HepG2 (cell line): ENCODE measurements around the gene TRIM8. TPM values are rescaled to one million over a fixed set of nuclear protein-coding genes. Genes with fewer than 3 reads are reported as not detected.
A peak's percentile ranks its signal among the peaks of the same experiment; 100 is the strongest.

ENCODE experiments used
- ATAC-seq: fragments of 200-7000 bp; cut with Tn5 transposase; 3 replicates; pipeline ENCODE4 v1.9.1; 2020; ENCODE audit warnings: mild to moderate bottlenecking, moderate library complexity
- BruUV-seq: library from RNA; stranded (reverse); fragments of 400-500 nt; replicated peaks from 2 replicates; lab custom pipeline; 2021; lab: Mats Ljungman, UMichigan
- CTCF ChIA-PET: fragments of 300-600 bp; formaldehyde crosslinking; extraction: SDS; loops from one replicate; lab custom pipeline; 2021; ENCODE audit warnings: low total read pairs, inconsistent platforms, low intra/inter-chr PET ratio; lab: Yijun Ruan, JAX
- POLR2A ChIA-PET: fragments of 350-600 bp; sonication (Branson Sonifier 250); formaldehyde crosslinking; loops from one replicate; lab custom pipeline; 2020; ENCODE audit warnings: antibody characterized with exemption, inconsistent platforms; lab: Yijun Ruan, JAX
- DNase-seq: peaks from one replicate; pipeline ENCODE4 v3.0.0-alpha.2; 2015; ENCODE audit warnings: low spot score
- FAIRE-seq: peaks from 3 replicates; lab custom pipeline; 2011; peaks lifted over from hg19 to GRCh38; lab: Jason Lieb, UNC
- H2AFZ ChIP-seq: one replicate; pipeline ENCODE4 v1.6.1; 2011; ENCODE audit warnings: low read length, inconsistent platforms
- H3K27ac ChIP-seq: fragments of 300-600 bp; 3 replicates; pipeline ENCODE4 v1.8.0; 2011; ENCODE audit warnings: mixed run types, mild to moderate bottlenecking, mixed read lengths, low read length, inconsistent platforms; ENCODE audit not compliant: insufficient read depth; ENCODE audit errors: extremely low read length
- H3K27me3 ChIP-seq, 2 experiments: fragments of 200-600 bp in 1 of 2; 2 replicates in 1 of 2; 3 replicates in 1 of 2; pipeline versions ENCODE4 v1.6.0 to v1.8.0; 2011; ENCODE audit warnings: low read length in 2 of 2, mild to moderate bottlenecking in 2 of 2, moderate library complexity in 2 of 2, inconsistent platforms in 1 of 2; ENCODE audit not compliant: insufficient read depth in 2 of 2, control insufficient read depth in 1 of 2
- H3K36me3 ChIP-seq, 2 experiments: fragments of 200-600 bp in 1 of 2; replicated peaks in 1 of 2; 2 replicates in 1 of 2; 3 replicates in 1 of 2; pipeline versions ENCODE4 v1.5.1 to v1.8.0; 2011; ENCODE audit warnings: low read length in 2 of 2, inconsistent platforms in 1 of 2; ENCODE audit not compliant: insufficient read depth in 2 of 2, control insufficient read depth in 1 of 2
- H3K4me1 ChIP-seq: 2 replicates; pipeline ENCODE4 v1.5.1; 2012; ENCODE audit warnings: low read length, inconsistent platforms; ENCODE audit not compliant: insufficient read depth
- H3K4me2 ChIP-seq: 2 replicates; pipeline ENCODE4 v1.6.0; 2011; ENCODE audit warnings: low read depth, low read length, inconsistent platforms
- H3K4me3 ChIP-seq, 3 experiments: fragments of 200-600 bp in 1 of 3; sonication (generic), shearing (Covaris generic) in 1 of 3; replicated peaks in 1 of 3; 2 replicates each; pipeline ENCODE4 v1.5.1; 2011 to 2016; ENCODE audit warnings: low read length in 3 of 3, inconsistent platforms in 2 of 3, low read depth in 2 of 3, mild to moderate bottlenecking in 2 of 3, control low read depth in 1 of 3, mixed read lengths in 1 of 3; ENCODE audit not compliant: insufficient read depth in 1 of 3
- H3K79me2 ChIP-seq: one replicate; pipeline ENCODE4 v1.6.1; 2011; ENCODE audit warnings: low read length, inconsistent platforms; ENCODE audit not compliant: insufficient read depth
- H3K9ac ChIP-seq: 2 replicates; pipeline ENCODE4 v1.6.0; 2011; ENCODE audit warnings: mild to moderate bottlenecking, low read depth, low read length, inconsistent platforms; ENCODE audit not compliant: insufficient read depth
- H3K9me3 ChIP-seq: 2 replicates; pipeline ENCODE4 v1.5.1; 2012; ENCODE audit warnings: mild to moderate bottlenecking, low read length
- H4K20me1 ChIP-seq: 2 replicates; pipeline ENCODE4 v1.6.0; 2011; ENCODE audit warnings: inconsistent platforms, mild to moderate bottlenecking, low read length, moderate library complexity; ENCODE audit not compliant: insufficient read depth
- AFF4 ChIP-seq: sonication (generic); formaldehyde crosslinking; IDR thresholded peaks from 2 replicates; pipeline ENCODE4 v1.4.0; 2020; ENCODE audit warnings: missing genetic modification reagents
- AGO2 ChIP-seq: fragments of 200-400 bp; formaldehyde crosslinking; optimal IDR thresholded peaks from 2 replicates; pipeline ENCODE3; 2017; ENCODE audit warnings: mild to moderate bottlenecking, low read depth, low read length, moderate library complexity
- ARID3A ChIP-seq: IDR thresholded peaks from 2 replicates; pipeline ENCODE4 v1.6.1; 2012; ENCODE audit warnings: low read depth, low read length, improper control_type of control experiment
- ATF3 ChIP-seq: sonication (generic); formaldehyde crosslinking; IDR thresholded peaks from 2 replicates; pipeline ENCODE4 v1.4.0; 2020; ENCODE audit warnings: missing genetic modification reagents
- MXD3 ChIP-seq: IDR thresholded peaks from 2 replicates; pipeline ENCODE4 v1.6.1; 2016; ENCODE audit warnings: mild to moderate bottlenecking, missing biosample characterization, missing genetic modification reagents
- NFE2L2 ChIP-seq: fragments of 150-350 bp; IDR thresholded peaks from 2 replicates; pipeline ENCODE4 v1.6.1; 2014; ENCODE audit warnings: low read length
- PHF20 ChIP-seq: sonication (generic); formaldehyde crosslinking; IDR thresholded peaks from 2 replicates; pipeline ENCODE4 v1.5.0; 2020; ENCODE audit warnings: mild to moderate bottlenecking, missing genetic modification reagents
- TCF7 ChIP-seq: sonication (generic); IDR thresholded peaks from 2 replicates; pipeline ENCODE4 v1.6.1; 2016; ENCODE audit warnings: antibody characterized with exemption, low read depth
- ZNF737 ChIP-seq: sonication (generic); formaldehyde crosslinking; IDR thresholded peaks from 2 replicates; pipeline ENCODE4 v1.5.0; 2020; ENCODE audit warnings: missing genetic modification reagents, mild to moderate bottlenecking, borderline replicate concordance
- ZNF782 ChIP-seq: sonication (generic); formaldehyde crosslinking; IDR thresholded peaks from 2 replicates; pipeline ENCODE4 v1.4.0; 2020; ENCODE audit warnings: missing genetic modification reagents, mild to moderate bottlenecking, borderline replicate concordance
- WGBS: methylation state at CpG from one replicate; pipeline ENCODE4 v1.1.6; 2017; ENCODE audit warnings: low lambda C conversion rate; 5-methylcytosine and 5-hydroxymethylcytosine counted together
- in situ Hi-C: cut with HindIII; loops from 2 replicates; pipeline ENCODE4 v1.10.0; 2017; ENCODE audit warnings: low pct_unique_long_range_greater_than_20kb; ENCODE audit not compliant: extremely low pct_ligation_motif_present
- intact Hi-C: fragments of 100-400 bp; cut with micrococcal nuclease; formaldehyde crosslinking; loops from one replicate; pipeline ENCODE4 v1.10.0; 2022; ENCODE audit not compliant: unreplicated experiment
- polyA plus RNA-seq, 8 experiments: library from polyadenylated mRNA; depleted of rRNA in 3 of 8; stranded (reverse) in 7 of 8; unstranded in 1 of 8; fragments of >200 nt; fragmentation: Illumina TruSeq in 4 of 8; extraction: Trizol in 4 of 8; gene quantifications; 2 replicates each; pipeline versions ENCODE4 v1.2.1 to v1.2.3, GENCODE V29; 2011 to 2016; ENCODE audit warnings: low read depth in 4 of 8, missing spikeins in 1 of 8, mixed read lengths in 1 of 8; ENCODE audit not compliant: insufficient read depth in 1 of 8
- total RNA-seq, 5 experiments: library from RNA; depleted of rRNA; stranded (reverse); fragments of >200 nt; fragmentation: Illumina TruSeq; extraction: Trizol; gene quantifications; 2 replicates each; pipeline ENCODE4 v1.2.3, GENCODE V29; 2016; ENCODE audit warnings: low read depth in 1 of 5
- TF ChIP-seq, protein P1 (sequence below): sonication (generic); formaldehyde crosslinking; IDR thresholded peaks from 2 replicates; pipeline ENCODE4 v1.5.0; 2020; ENCODE audit warnings: mild to moderate bottlenecking, missing genetic modification reagents, borderline replicate concordance
- TF ChIP-seq, protein P2 (sequence below): sonication (generic); formaldehyde crosslinking; IDR thresholded peaks from 2 replicates; pipeline ENCODE4 v1.9.0; 2022; ENCODE audit warnings: missing genetic modification reagents, mild to moderate bottlenecking, borderline replicate concordance

The TRIM8 gene
- total and polyA plus RNA-seq, 2 of the 13 experiments (the other 11 are each of a cell fraction or from before 2014, with no cell fraction given), result 38.9 to 66.5 TPM

DNA sequence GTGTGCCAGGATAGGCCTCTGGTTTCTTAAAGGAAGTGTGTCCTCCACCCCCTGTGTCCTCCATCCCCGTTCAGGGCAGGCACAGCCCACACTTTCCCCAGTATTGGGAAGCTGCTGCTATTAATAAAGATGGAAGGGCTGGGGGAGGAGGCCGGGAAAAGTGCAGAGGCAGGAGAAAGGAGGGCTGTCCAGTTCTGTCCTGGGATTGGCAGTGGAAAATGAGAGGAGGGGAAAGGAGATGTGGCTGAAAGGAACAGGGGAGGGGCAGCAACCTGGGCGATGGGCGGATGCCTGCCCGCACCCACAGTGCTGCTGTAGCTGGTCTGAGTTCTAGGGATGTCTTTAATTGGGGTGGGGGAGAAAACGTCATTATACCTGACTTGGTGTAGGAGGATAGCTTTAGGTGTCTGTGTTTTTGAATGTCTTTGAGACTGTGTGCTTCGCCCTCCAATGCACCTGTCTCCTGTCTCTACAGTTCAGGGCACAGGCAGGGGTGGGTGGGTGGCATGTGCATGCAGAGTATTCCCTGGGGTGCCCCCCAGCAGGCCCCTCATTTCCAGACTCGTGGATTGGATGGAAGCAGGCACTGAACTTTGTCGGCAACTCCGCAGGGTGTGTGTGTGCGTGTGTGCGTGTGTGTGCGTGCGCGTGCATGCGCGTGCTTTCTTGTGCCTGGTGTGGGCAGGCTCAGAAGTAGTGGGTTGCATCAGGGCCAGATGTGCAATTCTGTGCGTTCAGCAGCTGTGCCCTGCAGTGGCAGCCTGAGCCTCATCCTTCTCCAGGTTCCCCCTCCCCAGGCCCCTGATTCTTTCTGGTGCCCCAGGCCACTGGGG is 2.5 kb downstream of the TRIM8 start:
- DNase-seq (no peak), ATAC-seq (no peak)
- TF ChIP-seq, protein P1, sequence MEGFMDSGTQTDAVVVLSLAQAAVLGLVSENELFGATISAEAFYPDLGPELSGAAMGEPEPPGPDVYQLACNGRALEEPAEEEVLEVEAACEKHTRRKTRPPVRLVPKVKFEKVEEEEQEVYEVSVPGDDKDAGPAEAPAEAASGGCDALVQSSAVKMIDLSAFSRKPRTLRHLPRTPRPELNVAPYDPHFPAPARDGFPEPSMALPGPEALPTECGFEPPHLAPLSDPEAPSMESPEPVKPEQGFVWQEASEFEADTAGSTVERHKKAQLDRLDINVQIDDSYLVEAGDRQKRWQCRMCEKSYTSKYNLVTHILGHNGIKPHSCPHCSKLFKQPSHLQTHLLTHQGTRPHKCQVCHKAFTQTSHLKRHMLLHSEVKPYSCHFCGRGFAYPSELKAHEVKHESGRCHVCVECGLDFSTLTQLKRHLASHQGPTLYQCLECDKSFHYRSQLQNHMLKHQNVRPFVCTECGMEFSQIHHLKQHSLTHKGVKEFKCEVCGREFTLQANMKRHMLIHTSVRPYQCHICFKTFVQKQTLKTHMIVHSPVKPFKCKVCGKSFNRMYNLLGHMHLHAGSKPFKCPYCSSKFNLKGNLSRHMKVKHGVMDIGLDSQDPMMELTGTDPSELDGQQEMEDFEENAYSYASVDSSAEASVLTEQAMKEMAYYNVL (CRISPR knock-in tag), result no peak
- TF ChIP-seq MXD3 (CRISPR knock-in tag) (no peak), TCF7 (no peak), AFF4 (CRISPR knock-in tag) (no peak), NFE2L2 (no peak), ATF3 (CRISPR knock-in tag) (no peak), PHF20 (CRISPR knock-in tag) (no peak), ZNF782 (CRISPR knock-in tag) (no peak), ZNF737 (CRISPR knock-in tag) (no peak), AGO2 (peak; percentile 90), ARID3A (no peak)
- TF ChIP-seq, protein P2, sequence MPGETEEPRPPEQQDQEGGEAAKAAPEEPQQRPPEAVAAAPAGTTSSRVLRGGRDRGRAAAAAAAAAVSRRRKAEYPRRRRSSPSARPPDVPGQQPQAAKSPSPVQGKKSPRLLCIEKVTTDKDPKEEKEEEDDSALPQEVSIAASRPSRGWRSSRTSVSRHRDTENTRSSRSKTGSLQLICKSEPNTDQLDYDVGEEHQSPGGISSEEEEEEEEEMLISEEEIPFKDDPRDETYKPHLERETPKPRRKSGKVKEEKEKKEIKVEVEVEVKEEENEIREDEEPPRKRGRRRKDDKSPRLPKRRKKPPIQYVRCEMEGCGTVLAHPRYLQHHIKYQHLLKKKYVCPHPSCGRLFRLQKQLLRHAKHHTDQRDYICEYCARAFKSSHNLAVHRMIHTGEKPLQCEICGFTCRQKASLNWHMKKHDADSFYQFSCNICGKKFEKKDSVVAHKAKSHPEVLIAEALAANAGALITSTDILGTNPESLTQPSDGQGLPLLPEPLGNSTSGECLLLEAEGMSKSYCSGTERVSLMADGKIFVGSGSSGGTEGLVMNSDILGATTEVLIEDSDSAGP (CRISPR knock-in tag), result no peak

More for the DNA sequence above, 2.5 kb downstream of the TRIM8 start:
- peaks cover 61% of the 10 kb centered on the region for H4K20me1 ChIP-seq
- peaks cover 22 to 37% of the 10 kb centered on the region in 2 experiments; a peak in 4 of 5 replicates for H3K36me3 ChIP-seq
- H3K4me3 ChIP-seq, result peak overlapping the region; percentile 69 to 85 (median 82)
- intact Hi-C loops (loop anchor here (5.0 kb wide), 1 partner anchor 145 kb away; the partner anchor contains the start of genes ACTR1A and SUFU), in situ Hi-C loops (no loop called here)
- 53% methylated on average over 17 of the region's 18 CpGs for WGBS
- no peak overlapping the region for H3K27ac ChIP-seq
- peaks cover 44% of the 10 kb centered on the region for H3K4me1 ChIP-seq
- peak overlapping the region; percentile 90 for H3K9ac ChIP-seq
- peaks cover 76% of the 10 kb centered on the region for H3K79me2 ChIP-seq
- no peak for FAIRE-seq
- no peaks in the 10 kb centered on the region for H3K9me3 ChIP-seq
- ChIA-PET CTCF (no interaction called here), POLR2A (interaction anchor here (0.8 to 4.1 kb wide), 9 partner anchors 8 to 48 kb away, joined by 4 to 86 read pairs (median 17); no protein-coding TSS in a partner anchor)
- no peaks in the 10 kb centered on the region; a peak in 1 of 5 replicates for H3K27me3 ChIP-seq
- peak overlapping the region; percentile 90 for H3K4me2 ChIP-seq
- no peak overlapping the region for H2AFZ ChIP-seq
- BruUV-seq, result no TSS peak
